GM18907 (cell line): ENCODE data around the gene FOXP1.

ENCODE experiments used
- ATAC-seq: cut with Tn5 transposase; IDR thresholded peaks from one replicate; pipeline ENCODE4 v1.9.1; 2021; ENCODE audit warnings: mild to moderate bottlenecking, moderate library complexity; ENCODE audit not compliant: unreplicated experiment

The FOXP1 gene

GRCh38 chr3:71120012-71120411 lies 463.5 kb downstream of the FOXP1 start:
- ATAC-seq = no peak

DNA sequence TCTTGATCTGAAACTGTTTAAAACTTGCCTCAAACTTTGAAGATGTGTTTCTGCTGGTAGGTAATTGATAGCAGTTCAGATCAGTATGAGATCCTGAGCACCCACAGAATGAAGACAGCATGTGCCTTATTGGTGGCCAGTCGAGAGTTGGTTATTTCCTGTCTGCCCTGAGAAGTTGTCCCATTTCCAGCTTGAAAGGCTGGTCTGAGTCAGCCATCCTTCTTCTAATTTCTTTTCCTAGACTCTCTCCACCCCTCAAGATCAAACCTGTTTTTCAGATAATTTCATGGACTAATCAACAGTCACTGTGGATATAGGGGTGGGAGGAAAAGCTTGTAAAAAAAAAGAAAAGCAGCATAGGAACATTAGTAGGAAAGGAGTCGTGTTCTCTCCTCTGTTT lies 464.4 kb downstream of the FOXP1 start:
- ATAC-seq = no peak

- no peak for ATAC-seq
Observed at GRCh38 chr3:71118436-71118835, 465.1 kb downstream of the FOXP1 start.

DNA sequence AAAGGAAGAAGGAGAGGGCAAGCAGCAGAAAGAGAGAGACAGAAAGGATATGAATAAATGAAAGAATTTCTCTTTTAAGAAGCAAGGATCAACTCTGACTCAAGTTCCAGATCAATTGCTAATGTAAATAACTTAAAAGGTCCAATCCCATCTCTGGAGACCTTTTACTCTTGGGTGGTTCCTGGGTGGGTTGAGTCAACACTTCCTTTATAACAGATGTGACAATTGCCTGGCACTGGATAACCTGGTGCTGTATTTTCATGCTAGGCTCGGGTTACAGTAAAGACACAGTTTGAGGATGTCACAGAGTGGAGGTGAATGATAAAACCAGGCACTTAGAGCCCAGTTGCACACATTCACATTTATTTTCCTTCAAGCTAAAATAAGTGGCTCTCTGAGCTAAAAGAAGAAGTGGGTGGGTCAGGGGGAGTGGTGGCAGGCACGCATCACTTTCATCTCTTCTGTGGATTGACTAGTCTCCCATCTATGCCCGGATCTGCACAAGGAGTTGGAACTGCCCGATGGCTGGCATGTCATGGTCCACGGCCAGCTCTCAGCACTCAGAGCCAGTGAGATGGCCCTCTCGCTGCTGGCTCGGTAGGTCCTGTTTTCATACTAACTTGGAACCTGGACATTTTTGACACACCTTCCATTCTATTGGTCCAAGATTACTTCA lies 465.8 kb downstream of the FOXP1 start:
- ATAC-seq = no peak

DNA sequence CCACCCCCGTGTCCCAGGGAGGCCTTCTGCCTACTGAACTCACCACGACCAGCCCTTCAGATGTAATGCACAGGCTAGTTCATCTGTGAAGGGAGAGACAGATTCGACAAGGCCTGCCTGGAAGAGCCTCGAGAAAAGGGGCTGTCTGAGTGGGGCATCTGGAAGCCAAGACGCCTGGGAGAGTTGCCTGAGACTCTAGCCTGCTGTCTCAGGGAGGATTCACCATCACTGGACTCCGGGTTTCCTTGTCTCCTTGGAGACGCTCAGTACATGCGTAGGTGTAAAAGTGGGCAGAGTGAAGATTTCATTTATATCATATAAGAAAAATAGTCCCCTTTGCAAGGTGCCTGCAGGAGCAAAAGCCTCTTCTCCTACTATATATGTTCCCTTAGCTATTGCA lies 468.9 kb downstream of the FOXP1 start:
- no peak for ATAC-seq

DNA sequence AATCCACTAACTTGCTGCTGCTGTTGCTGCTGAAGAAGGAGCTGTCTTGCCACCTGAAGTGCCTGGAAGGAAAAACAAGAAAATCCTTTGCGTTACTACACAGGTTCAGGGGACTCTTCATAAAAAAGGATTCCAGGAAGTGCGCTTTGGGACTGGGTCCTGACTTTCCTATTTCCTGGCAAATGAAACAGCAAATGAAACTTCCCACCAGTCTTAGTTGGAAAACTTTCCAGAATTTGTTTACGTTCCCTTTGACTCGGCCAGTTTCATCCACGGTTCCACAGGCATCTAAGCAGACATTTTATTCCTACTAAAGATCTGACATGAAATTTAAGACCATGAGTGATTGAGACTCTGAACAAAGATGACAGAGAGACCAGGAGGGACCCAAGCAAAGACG lies 471.0 kb downstream of the FOXP1 start:
- no peak for ATAC-seq

- no peak for ATAC-seq
Observed at GRCh38 chr3:71111784-71112440, 471.6 kb downstream of the FOXP1 start.

DNA sequence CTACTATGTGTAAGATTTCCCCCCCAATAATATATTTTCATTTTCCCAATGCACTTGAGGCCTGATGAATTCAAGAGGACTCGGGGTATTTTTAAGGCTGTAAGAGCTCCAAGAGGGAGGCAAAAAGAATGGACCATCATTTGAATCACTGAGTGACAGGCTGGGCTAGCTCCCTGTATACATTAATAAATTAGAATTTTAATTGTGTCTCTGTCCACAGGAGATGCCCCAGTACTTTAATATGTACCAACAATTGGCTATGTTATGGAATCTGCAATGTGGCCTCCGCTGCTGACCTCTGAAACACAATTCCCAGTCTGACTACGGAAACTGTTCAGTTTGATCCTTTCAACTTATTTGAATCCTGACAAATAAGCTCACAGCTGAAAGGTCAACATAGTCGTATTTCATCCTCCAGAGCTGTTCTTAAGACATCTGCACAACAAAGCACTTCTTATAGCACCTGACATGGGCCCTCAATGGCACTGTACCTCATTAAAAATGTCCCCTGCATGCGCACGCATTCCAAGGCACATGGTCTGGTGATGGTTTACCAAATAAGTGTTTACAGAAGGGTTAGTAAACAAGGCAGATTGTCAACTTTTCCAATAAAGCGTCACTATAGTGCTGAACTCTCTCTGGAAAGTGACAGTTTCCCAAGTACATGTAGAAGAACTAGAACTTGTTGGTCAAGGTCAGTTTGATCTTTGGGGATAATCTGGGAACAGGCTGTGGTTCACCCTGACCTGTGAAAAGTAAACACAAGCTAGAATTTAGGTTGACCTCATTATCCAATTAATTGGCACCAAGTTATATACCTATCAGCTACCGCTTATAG lies 472.9 kb downstream of the FOXP1 start:
- ATAC-seq = no peak

DNA sequence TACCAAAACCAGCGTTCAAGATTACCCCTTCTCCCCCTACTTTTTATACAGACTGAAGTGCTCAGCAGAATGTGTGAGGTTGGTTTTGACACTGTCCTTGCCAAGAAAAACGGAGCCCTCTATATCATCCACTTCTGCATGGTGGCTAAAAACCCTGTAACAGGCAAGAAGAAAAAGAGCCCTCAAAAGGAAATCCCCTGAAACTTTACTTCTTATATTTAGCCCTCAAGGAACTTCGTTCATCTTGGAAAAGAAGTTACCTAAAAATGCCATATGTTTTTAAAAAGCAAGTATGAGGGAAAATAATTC lies 473.6 kb downstream of the FOXP1 start:
- no peak for ATAC-seq

GRCh38 chr3:71109241-71109976 lies 474.1 kb downstream of the FOXP1 start:
- ATAC-seq = no peak

- no peak for ATAC-seq
Observed at GRCh38 chr3:71107926-71108325, 475.6 kb downstream of the FOXP1 start.

- no peak for ATAC-seq
Observed at GRCh38 chr3:71104976-71105375, 478.6 kb downstream of the FOXP1 start.

- no peak for ATAC-seq
Observed at GRCh38 chr3:71104556-71104955, 479.0 kb downstream of the FOXP1 start.

DNA sequence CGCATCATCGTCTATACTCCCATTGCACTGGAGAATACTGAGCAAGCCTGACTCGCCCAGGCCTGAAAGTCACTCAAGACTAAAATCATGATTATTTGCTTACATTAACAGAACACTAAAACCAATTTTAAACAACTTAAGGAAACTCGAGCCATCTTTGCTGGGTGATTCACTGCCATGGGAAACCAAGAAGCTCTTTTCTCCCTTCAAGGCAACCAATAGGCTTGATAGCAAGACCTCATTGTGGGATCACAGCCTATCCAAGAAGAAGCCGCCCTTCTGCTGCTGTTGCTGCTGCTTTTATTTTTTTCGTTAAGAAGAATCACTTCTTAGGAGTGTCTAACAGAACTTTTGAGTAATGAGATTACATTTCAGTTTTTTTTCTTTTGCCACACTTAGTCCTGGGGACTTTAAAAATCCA lies 479.4 kb downstream of the FOXP1 start:
- no peak for ATAC-seq

DNA sequence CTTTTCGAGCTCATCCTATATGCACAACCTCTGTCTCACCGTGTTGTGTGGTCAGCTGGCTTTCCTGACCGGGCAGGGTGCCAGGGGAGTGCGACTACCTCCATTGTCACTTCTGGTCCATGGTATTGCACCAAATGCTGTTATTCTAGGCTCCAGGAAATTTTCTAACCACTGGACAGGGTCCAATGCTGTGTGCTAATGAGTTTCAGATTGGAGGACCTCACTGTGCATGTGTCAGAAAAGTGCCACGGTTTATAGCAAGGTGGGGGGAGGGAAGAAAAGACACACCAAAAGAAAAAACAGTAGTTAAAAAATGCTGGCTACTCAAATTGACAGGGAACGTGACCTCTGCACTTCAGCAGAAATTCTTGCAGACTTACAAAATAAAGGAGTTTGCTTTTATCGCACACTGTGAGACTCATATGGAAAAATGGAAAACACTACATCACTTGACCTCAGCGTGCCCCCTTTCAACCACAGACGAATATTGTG lies 480.1 kb downstream of the FOXP1 start:
- ATAC-seq = no peak

DNA sequence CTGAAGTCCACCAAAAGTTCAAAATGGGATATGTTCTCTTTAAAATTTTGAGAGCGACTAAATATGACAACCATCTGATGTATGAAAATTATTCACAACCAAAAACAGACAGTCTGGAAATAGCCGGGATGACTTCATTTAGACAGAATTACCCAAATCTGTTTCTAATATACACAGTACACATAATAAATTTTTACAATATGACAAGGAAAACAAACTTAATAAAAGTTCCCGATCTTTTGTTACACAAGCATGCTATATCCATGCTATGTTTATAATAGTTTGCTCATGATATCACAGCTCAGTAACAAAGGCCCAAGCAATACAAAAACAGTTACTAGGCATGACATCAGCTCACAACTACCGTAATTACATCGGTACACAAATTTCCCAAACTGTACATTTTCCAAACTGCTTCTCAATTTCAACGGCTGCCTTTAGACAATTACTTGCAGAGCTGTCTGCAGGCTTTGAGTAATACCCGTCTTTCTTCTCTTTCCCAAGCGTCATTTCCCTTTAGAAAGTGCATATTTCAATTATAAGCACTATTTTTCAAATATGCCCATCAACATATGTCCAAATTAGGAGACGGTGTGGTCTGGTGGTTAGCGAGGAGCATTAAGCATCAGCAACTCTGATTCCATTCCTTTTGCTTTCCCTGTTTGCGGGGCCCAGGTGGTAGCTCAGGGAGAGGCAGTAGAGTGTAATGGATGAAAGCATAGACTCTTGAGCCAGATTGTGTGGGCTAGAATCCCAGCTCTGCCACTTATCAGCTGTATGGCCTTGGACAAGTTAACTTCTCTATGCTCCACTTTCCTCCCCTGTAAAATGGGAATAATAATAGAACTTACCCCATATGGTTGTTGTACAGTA lies 481.2 kb downstream of the FOXP1 start:
- no peak for ATAC-seq

- no peak for ATAC-seq
Observed at GRCh38 chr3:71101626-71102025, 481.9 kb downstream of the FOXP1 start.

DNA sequence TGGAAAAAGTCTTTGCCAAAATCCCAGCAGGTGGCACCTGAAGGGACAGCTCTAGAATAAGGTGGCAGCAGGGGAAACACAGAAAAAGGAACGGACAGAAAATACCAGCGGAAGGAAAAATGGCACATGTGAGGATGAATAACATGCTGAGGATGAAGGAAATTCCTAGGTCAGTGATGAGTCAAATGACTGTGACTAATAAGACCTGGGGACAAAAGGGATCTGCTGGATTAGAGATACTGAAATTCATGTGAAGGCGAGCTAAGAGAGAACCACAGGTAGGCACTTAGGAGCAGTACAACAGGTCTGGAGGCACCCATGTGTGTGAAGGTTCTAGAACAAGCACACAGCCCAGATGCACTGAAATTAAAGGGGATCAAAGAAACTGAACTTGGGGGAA lies 482.5 kb downstream of the FOXP1 start:
- no peak for ATAC-seq

GRCh38 chr3:71099997-71100719 lies 483.4 kb downstream of the FOXP1 start:
- no peak for ATAC-seq

DNA sequence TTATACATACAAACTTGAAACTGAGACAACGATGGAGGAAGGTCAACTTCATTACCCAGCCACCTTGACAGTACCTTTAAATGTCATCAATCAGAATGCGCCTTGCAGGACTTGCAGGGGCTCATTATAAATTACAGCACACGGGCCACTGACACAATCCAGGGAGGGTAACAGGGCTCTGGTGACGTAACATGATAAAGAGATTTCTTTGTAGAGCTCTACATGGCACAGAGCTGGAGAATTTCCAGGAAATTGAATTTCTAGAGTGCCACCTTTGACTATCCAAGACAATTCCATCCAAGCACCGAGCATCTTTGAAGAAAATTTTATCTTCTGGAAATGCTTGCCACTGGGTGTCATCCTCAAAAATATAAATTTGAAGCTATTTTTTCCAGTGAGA lies 486.0 kb downstream of the FOXP1 start:
- no peak for ATAC-seq
